NCI-H128 (cell line): ENCODE data around the gene PRR16.
"Not testable (repeated sequence)": the region's sequence is repeated elsewhere in the genome, so short reads cannot be mapped to it uniquely, and the experiment has no call there.

Experiments
- DNase-seq: peaks from one replicate; lab custom pipeline; 2025; ENCODE audit not compliant: unreplicated experiment; lab: John Stamatoyannopoulos, UW

Gene PRR16

DNA sequence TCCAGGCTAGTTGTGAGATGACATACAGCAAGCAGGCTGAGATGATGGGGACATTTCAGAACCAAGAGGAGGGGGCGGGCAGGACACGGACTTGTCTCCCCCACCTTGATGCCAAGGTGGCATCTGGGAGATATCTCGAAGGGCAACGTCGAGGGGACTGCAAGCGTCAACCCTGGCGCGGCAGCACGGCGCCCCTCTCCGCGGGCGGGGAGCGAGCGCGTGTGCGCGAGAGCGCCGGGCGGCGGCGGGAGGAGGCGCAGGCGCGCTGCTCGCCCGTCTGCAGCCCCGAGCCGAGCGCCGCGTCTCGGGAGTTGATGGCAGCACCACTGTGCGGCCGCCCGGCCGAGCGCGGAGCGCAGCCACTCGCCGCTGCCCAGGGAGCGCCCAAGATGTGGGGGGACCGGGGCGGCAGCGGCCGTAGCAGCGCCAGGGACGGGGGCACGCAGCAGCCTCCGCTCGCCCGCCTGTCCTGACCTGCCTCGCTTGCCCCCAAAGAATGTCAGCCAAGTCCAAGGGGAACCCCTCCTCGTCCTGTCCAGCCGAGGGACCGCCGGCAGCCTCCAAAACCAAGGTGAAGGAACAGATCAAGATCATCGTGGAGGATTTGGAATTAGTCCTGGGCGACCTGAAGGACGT lies at the start of gene PRR16:
PRR16 (plus strand) TSS at position 310 of the 636 bp plus-strand sequence.
- no peak for DNase-seq

GRCh38 chr5:120415985-120416384 lies 48.1 kb upstream of the PRR16 start:
- DNase-seq = no peak

DNA sequence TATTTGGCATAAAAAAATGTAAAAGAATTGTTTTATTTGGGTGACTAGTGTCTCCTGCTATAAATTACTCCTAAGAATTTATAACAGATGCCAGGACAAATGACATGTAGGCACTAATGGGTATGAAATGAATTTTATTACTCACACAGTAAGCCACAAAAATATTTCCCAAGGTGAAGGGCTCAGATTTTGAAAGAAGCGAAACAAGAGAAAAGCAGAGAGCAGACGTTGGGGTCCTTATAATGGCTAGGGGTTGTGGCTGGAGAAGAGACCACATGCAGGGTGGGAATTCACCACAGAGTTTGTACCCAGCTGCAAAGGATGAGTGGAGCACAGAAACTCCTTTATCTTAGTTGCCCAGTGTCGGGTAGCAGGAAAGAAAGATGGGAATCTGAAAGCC lies 45.0 kb upstream of the PRR16 start:
- no peak for DNase-seq

DNA sequence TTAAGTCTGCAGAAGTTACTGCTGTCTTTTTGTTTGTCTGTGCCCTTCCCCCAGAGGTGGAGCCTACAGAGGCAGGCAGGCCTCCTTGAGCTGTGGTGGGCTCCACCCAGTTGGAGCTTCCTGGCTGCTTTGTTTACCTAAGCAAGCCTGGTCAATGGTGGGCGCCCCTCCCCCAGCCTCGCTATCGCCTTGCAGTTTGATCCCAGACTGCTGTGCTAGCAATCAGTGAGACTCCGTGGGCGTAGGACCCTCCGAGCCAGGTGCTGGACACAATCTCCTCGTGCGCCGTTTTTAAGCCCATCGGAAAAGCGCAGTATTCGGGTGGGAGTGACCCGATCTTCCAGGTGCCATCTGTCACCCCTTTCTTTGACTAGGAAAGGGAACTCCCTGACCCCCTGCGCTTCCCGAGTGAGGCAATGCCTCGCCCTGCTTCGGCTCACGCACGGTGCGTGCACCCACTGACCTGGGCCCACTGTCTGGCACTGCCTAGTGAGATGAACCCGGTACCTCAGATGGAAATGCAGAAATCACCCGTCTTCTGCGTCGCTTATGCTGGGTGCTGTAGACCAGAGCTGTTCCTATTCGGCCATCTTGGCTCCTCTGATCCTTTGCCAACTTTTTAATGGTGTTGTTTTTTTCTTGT lies 37.3 kb upstream of the PRR16 start:
- not testable (repeated sequence) for DNase-seq

DNA sequence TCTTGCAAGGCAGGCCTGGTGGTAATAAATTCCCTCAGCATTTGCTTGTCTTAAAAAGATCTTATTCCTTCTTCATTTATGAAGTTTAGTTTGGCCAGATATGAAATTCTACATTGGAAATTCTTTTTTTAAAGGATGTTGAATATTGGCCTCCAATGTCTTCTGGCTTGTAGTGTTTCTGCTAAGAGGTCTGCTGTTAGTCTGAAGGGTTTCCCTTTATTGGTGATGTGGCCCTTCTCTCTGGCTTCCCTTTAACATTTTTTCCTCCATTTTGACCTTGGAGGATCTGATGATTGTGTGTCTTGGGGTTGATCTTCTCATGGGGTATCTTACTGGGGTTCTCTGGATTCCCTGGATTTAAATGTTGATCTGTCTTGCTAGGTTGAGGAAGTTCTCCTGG lies 33.5 kb upstream of the PRR16 start:
- no peak for DNase-seq

- no peak for DNase-seq
These were observed 31.2 kb upstream of the PRR16 start for GRCh38 chr5:120432861-120433260.

DNA sequence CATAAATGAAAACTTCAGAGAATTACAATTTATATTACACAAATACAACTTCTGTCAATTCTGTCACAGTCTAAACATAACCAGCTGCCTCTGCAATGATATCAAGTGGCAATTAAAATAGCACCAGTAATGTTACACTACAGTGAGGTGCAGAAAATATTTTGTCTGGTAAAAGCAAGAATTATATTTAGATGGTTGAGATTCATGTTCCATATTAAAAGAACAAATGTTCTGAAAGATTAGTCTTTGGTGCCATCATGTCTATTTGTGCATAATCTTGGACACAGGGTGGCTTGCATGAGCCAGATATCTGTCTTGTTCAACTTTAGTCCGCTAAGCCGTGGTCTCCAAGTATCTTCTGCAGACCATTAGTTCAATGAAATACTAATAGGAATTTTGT lies 29.0 kb upstream of the PRR16 start:
- DNase-seq = no peak

GRCh38 chr5:120436996-120437395 lies 27.1 kb upstream of the PRR16 start:
- DNase-seq = no peak

DNA sequence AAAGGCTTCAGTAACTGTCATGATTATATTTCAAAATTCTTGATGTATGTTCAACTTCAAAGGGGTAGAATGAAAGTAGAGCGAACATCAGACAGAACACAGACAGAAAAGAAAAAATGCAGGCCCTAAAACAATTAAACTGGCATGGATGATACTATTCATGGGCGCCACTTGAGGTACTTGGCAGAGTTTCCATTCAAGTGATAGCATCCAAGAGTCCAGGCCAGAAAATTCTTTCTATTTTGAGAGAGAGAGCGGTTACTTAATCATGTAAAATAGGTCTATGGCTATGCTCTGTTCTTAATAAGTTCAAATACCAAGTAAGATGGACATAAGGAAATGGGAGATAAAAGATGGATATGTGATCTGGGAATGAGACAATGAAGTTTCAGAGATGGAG lies 21.4 kb upstream of the PRR16 start:
- DNase-seq = no peak

DNA sequence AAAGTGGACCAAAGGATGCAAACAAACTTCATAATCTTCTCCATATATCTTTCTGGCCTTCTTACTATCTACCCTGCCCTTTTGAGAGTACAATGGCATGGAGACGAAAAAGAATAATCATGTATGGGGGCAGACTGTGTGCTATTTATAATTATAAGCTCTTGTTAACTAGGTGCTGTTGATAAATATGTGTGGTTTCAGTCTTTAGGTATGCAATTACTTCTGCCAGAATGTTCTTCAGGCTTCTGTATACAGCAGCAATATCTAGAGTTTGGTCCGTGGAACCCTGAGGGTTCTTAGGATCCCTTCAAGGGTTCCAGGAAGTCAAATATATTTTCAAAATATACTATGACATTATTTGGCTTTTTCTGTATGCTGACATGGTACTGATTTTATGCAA lies 20.5 kb upstream of the PRR16 start:
- no peak for DNase-seq

DNA sequence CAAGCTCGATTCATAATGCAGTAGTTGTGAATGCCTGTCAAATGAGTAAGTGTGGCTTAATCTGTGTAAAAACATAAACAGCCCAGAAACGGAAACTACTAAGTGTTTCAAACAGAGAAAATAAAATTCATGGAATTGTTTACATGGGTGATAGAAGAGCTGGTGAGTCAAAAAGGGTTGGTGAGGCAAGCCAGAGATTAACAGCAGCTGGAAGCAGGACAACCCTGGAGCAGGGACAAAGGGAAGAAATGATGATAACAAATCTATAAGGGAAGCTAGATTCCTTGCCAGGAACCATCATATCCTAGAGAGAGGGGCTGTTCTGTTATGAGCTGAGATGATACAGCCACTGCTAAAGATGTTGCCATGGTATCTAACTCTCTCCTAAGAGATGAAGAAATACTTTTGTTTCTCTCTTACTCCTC lies 18.0 kb upstream of the PRR16 start:
- DNase-seq = no peak

DNA sequence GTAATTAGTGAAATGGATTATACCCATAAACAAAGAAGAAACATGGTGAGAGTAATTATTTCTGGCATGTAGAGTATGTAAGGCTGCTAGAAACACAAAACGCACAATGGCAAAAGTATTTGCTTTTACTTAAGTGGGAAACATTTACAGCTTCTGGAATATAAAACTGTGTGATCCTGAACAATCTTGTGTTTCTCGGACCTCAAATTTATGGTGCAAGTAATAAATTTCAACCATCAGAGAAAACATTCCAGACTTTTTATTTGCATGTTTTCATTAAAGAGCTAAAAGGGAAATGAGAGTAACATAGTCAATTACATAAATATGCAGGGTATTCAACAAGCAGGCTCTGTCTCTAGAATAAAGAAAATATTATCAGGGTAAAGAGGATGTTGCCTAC lies 17.2 kb upstream of the PRR16 start:
- DNase-seq = no peak

DNA sequence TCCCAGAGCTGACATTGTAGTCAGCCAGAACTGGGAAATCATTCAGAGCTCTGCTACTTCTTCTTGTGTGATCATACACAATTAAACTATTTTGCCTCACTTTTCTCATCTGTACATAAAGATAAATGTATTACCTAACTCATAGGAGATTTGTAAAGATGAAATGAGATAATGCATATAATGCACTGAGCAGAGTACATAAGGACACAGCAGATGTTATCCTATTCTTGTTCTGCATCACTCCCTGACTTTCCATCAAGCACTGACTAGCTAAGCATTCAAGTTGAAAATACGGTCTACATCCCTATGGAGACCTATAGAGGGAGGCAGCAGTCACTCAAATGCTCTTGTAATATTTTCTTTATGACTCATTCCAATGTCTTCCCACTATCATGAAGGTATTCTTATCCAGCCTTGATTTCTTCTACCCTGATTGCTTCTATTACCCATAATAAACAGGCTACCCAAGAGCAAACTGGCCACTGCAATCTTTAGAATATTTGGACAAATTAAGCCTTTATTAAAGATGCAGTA lies 16.3 kb upstream of the PRR16 start:
- DNase-seq = no peak

- DNase-seq = no peak
These were observed 14.6 kb upstream of the PRR16 start for GRCh38 chr5:120449501-120449900.

- DNase-seq = no peak
These were observed 13.2 kb upstream of the PRR16 start for GRCh38 chr5:120450910-120451309.

GRCh38 chr5:120451445-120451844 lies 12.7 kb upstream of the PRR16 start:
- no peak for DNase-seq

DNA sequence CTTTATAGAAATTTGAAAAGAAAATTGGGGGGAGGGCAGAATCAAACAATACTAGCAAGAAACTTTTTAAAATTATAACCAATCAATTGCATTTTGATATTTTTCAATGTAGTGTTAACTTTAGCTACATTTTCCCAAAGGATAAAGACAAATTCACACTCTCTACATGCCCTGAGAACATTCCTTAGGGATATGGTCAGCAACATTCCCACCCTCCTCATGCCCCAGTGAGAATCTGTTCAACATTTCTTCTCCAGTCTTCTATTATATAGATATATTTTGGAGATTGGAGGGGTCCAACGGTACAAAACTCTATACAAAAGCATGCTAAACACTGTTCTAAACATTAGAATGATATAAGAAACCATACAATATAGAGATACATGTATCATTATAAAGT lies 11.6 kb upstream of the PRR16 start:
- no peak for DNase-seq

- DNase-seq = no peak
These were observed 9.9 kb upstream of the PRR16 start for GRCh38 chr5:120454094-120454798.

GRCh38 chr5:120456006-120456405 lies 8.1 kb upstream of the PRR16 start:
- DNase-seq = no peak

- no peak for DNase-seq
These were observed 6.1 kb upstream of the PRR16 start for GRCh38 chr5:120457839-120458507.

DNA sequence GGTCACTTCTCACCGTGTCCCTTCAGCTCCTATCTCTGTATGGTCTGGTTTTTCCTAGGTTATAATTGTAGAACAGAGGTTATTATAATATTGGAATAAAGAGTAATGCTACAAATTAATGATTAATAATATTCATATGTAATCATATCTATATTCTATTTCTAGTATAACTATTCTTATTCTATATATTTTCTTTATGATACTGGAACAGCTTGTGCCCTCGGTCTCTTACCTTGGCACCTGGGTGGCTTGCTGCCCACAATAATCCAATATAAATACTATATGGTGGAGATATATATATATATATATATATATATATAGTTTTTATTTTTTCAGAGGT lies 5.6 kb upstream of the PRR16 start:
- not testable (repeated sequence) for DNase-seq

DNA sequence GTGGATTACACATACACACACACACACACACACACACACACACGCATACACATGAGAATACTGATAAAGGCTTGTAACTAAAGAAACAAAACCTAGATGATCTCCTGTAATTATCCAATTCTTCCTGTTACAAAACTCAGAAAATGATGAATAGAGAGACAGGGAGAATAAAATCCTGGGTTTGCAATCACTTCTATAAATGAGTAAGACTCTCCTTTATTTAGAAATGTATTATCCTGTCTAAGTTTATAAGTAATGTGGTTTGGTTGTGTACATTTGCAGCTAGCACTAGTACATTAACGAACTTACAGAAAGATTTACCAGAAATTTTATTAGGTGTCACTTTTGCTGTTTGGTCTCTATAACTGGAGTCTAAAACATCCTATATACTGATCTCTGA lies 2.8 kb upstream of the PRR16 start:
- no peak for DNase-seq
